Measurements from ENCODE around the gene LMF2. TPM values are rescaled to one million over a fixed set of nuclear protein-coding genes. Genes with fewer than 3 reads are reported as not detected.

LMF2 gene
- total and polyA plus RNA-seq, 7 experiments from 2014 or later: 15.0 to 133 (median 114) TPM

DNA sequence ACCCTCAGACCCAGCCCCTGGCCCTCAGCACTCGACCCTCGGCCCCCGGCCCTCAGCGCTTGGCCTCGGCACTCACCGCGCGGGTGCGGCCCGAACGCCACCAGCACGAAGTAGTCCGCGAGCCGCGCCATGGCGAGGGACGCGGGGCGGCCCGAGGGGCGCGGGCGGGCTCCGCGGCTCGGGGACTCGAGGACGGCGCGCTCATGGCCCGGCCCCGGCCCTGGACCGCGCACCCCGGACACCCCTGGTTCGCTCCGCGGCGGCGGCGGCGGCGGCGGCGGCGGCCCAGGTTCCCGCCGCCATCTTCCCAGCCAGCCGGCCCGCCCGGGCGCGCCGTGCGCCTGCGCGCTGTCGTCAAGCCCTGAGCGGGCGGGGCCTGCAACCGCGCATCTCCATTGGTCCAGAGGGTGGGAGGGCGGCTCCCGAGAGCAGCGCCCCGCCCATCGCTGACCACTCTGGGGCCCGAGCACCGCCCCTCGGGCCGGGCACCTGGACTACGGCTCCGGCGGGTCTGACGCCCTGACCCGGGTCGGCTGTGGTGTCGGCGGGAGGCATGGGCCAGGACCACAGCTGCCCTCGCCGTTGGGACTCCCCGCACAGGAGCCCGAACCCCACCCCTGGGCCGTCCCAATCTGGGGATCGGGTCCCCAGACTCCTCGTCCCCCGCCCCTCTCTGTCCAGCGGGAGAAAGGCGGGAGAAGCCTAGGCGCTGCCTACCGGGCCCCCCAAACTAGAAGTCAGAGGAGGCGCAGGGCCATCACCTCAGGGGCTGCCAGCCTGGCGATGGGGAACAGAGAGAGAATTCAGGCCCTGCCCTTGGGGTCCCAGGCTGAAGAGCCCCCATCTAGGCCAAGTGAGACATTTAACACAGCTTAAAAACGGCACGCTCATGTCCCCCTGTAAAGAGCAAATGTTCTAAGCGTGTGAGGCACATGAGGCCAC lies 32.5 kb downstream of the LMF2 start, which contains the start of gene SBF1:
TSS of gene SBF1 (minus strand) at position 326 of the 942 bp plus-strand sequence. CDS start at position 131, 195 bp downstream.
- no peaks in the 10 kb centered on the region for H3K27me3 ChIP-seq (ENCODE audit: control insufficient read depth in 2 of 2, insufficient read depth in 2 of 2, low read length in 2 of 2)
- peak within 1 kb of the TSS; percentile 90 for H3K27ac ChIP-seq (ENCODE audit: low read depth, low read length)
- ChIA-PET CTCF (interaction anchor here (0.6 to 0.7 kb wide), 2 partner anchors 31 to 146 kb away, joined by 3 read pairs; no protein-coding TSS in a partner anchor), POLR2A (interaction anchor here (1.3 kb wide), 1 partner anchor 51 kb away, joined by 4 read pairs; the partner anchor contains the start of gene SCO2)
- DNase-seq (peak; percentile 75 to 94 (median 85)), ATAC-seq (peak; percentile 89)
- peak within 1 kb of the TSS; percentile 93 to 100 (median 96) for H3K4me3 Mint-ChIP-seq
- peak within 1 kb of the TSS; percentile 91 to 97 (median 93) for H3K27ac Mint-ChIP-seq
- H3K36me3 ChIP-seq (ENCODE audit: control insufficient read depth in 2 of 3, insufficient read depth in 3 of 3, low read length in 3 of 3): peaks cover 0 to 3% (median 0%) of the 10 kb centered on the region in 3 experiments
- intact Hi-C loops (cut with micrococcal nuclease): loop anchor here (1.0 to 10.0 kb wide), 6 partner anchors 32 to 200 kb away; partner anchors contain the start of genes CHKB (in 1 of the 2), LMF2 (in 1 of the 2), MAPK11 (in 1 of the 2) and PPP6R2 (in 1 of the 2)
- peaks cover 29 to 56% (median 46%) of the 10 kb centered on the region in 7 donors for H3K4me1 Mint-ChIP-seq
- H3K36me3 Mint-ChIP-seq: peaks cover 0 to 10% (median 3%) of the 10 kb centered on the region in 5 donors
- H3K9me3 Mint-ChIP-seq: no peaks in the 10 kb centered on the region
- peak within 1 kb of the TSS; percentile 72 for H3K4me3 ChIP-seq (ENCODE audit: low read length)
- H3K4me1 ChIP-seq (ENCODE audit: control insufficient read depth in 2 of 2, insufficient read depth in 2 of 2, low read length in 2 of 2): peaks cover 39 to 42% of the 10 kb centered on the region in 2 donors
- H3K9me3 ChIP-seq (ENCODE audit: control insufficient read depth in 2 of 3, low read length in 3 of 3): no peaks in the 10 kb centered on the region
- H3K27me3 Mint-ChIP-seq: peaks cover 0 to 20% (median 0%) of the 10 kb centered on the region in 5 donors

DNA sequence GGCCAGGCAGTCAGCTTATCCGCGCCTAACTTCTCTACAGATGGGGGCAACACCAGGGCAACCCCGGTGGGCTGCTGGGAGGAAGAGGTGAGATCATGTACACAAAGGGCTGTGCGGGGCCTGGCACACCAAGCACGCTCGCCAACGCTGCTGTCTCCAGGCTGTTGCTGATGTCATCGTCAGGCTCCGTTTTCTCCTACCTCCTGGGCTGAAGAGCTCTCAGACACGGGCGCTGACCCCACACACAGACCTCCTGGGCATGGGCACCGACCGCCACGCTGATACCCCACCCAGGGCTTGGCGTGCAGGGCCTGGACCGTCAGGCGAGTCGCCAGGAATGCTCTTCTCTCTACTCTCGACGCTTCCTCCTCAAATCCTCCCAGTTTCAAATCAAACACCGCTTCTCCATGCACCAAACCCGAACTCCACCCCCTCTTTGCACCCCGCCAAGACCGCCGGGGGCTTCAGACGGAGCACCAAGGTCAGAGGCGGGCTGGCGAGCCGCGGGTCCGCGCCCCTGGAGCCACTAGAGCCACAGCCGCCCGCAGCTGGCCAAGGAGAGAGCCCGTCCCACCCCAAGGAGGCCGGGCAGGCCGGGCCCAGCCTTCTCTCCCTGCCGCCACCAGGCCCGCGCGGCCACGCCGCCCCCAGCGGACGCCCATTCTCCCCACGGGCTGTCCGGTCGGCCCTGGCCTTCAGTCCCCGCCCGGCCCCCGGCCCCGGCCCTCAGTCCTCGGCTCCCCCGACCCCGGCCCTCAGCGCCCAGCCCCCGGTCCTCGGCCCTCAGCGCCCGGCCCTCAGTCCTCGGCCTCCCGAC lies 33.4 kb downstream of the LMF2 start:
- intact Hi-C loops (cut with micrococcal nuclease): loop anchor here in 1 of 2 donors (1.0 to 10.0 kb wide), 4 partner anchors 53 to 199 kb away; partner anchors contain the start of genes MAPK11, PPP6R2 and SCO2
- Mint-ChIP-seq H3K4me1 (peaks cover 33 to 62% (median 55%) of the 10 kb centered on the region in 7 donors), H3K36me3 (peaks cover 0 to 10% (median 3%) of the 10 kb centered on the region in 5 donors)

DNA sequence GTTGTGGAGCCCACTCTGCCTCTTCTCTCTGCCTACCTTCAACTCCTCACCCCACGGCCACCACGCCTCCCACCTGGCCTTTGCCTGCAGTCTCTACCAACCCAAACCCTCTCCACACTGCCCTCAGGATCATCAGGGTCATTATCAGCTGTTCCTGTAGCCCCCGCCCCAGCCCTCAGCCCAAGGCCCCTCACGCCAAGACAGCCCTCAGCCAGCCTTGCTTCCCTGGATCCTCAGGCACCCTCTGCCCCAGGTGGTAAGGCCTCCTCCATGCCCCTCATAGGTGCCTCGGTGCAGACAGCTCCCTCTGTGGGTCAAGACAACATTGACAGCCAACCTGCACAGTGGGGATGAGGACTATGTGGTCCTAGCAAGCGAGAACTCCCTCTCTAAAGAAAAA lies 34.4 kb downstream of the LMF2 start:
- intact Hi-C loops (cut with micrococcal nuclease): loop anchor here in 1 of 2 donors (1.0 to 10.0 kb wide), 4 partner anchors 54 to 198 kb away; partner anchors contain the start of genes MAPK11, PPP6R2 and SCO2
- peak overlapping the region; percentile 93 to 100 (median 96) for H3K4me3 Mint-ChIP-seq
- Histone ChIP-seq H3K9me3 (ENCODE audit: control insufficient read depth in 2 of 3, low read length in 3 of 3) (no peaks in the 10 kb centered on the region), H3K36me3 (ENCODE audit: control insufficient read depth in 2 of 3, insufficient read depth in 3 of 3, low read length in 3 of 3) (peaks cover 0 to 12% (median 0%) of the 10 kb centered on the region in 3 experiments), H3K4me3 (ENCODE audit: low read length) (peak overlapping the region; percentile 72), H3K27me3 (ENCODE audit: control insufficient read depth in 2 of 2, insufficient read depth in 2 of 2, low read length in 2 of 2) (no peaks in the 10 kb centered on the region), H3K4me1 (ENCODE audit: control insufficient read depth in 2 of 2, insufficient read depth in 2 of 2, low read length in 2 of 2) (peaks cover 53 to 58% of the 10 kb centered on the region in 2 donors), H3K27ac (ENCODE audit: low read depth, low read length) (peak overlapping the region; percentile 90)
- ATAC-seq: no peak
- H3K27me3 Mint-ChIP-seq: peaks cover 0 to 4% (median 0%) of the 10 kb centered on the region in 5 donors
- ChIA-PET CTCF (interaction anchor here (0.6 to 1.3 kb wide), 4 partner anchors 10 to 222 kb away, joined by 3 to 5 read pairs (median 4); partner anchors contain the start of genes HDAC10 and SCO2), POLR2A (interaction anchor here (0.8 to 3.0 kb wide), 11 partner anchors 10 to 148 kb away, joined by 3 to 15 read pairs (median 4); partner anchors contain the start of genes LMF2, NCAPH2, SCO2 and SYCE3)
- H3K27ac Mint-ChIP-seq: peak overlapping the region; percentile 91 to 97 (median 93)
- DNase-seq: peak in 6 of 9 donors; percentile 41 to 51 (median 45)
- H3K4me1 Mint-ChIP-seq: peaks cover 39 to 71% (median 62%) of the 10 kb centered on the region in 7 donors
- no peaks in the 10 kb centered on the region for H3K9me3 Mint-ChIP-seq
- peaks cover 0 to 10% (median 3%) of the 10 kb centered on the region in 5 donors for H3K36me3 Mint-ChIP-seq

More for the DNA sequence above, 33.4 kb downstream of the LMF2 start:
- peaks cover 0 to 11% (median 0%) of the 10 kb centered on the region in 5 donors for H3K27me3 Mint-ChIP-seq
- ATAC-seq (no peak), DNase-seq (peak in 2 of 9 donors; percentile 21 to 53)
- H3K27ac Mint-ChIP-seq: peak overlapping the region; percentile 91 to 97 (median 93)
- Histone ChIP-seq H3K4me1 (ENCODE audit: control insufficient read depth in 2 of 2, insufficient read depth in 2 of 2, low read length in 2 of 2) (peaks cover 46 to 48% of the 10 kb centered on the region in 2 donors), H3K9me3 (ENCODE audit: control insufficient read depth in 2 of 3, low read length in 3 of 3) (no peaks in the 10 kb centered on the region), H3K4me3 (ENCODE audit: low read length) (peak overlapping the region; percentile 72), H3K27me3 (ENCODE audit: control insufficient read depth in 2 of 2, insufficient read depth in 2 of 2, low read length in 2 of 2) (no peaks in the 10 kb centered on the region), H3K27ac (ENCODE audit: low read depth, low read length) (peak overlapping the region; percentile 90), H3K36me3 (ENCODE audit: control insufficient read depth in 2 of 3, insufficient read depth in 3 of 3, low read length in 3 of 3) (peaks cover 0 to 3% (median 0%) of the 10 kb centered on the region in 3 experiments)
- ChIA-PET CTCF (interaction anchor here (0.6 to 1.3 kb wide), 2 partner anchors 9 to 145 kb away, joined by 3 read pairs; no protein-coding TSS in a partner anchor), POLR2A (interaction anchor here (0.5 to 3.0 kb wide), 9 partner anchors 9 to 147 kb away, joined by 3 to 15 read pairs (median 4); partner anchors contain the start of genes LMF2, NCAPH2 and SCO2)
- peak overlapping the region; percentile 93 to 100 (median 96) for H3K4me3 Mint-ChIP-seq
- H3K9me3 Mint-ChIP-seq: no peaks in the 10 kb centered on the region

DNA sequence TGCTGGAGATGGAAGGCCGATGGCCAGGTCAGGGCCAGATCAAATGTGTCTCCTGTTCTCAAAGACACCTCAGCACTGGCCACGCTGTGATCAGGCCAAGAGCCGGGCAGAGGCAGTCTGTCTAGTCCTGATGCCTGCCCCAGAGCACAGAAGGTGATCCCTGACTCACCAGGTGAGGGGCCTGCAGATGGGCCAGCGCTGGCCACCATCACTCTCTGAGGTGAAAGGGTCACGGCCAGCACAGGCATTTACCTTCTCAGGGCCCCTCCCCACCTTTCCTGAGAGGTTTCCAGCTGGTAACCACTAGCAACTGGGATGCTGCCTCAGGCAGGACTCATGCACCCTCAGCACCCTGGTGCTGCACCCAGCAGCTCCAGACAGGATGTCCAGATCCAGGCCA lies 35.5 kb downstream of the LMF2 start:
- peak overlapping the region; percentile 90 for H3K27ac ChIP-seq (ENCODE audit: low read depth, low read length)
- H3K4me1 Mint-ChIP-seq: peaks cover 40 to 72% (median 62%) of the 10 kb centered on the region in 7 donors

DNA sequence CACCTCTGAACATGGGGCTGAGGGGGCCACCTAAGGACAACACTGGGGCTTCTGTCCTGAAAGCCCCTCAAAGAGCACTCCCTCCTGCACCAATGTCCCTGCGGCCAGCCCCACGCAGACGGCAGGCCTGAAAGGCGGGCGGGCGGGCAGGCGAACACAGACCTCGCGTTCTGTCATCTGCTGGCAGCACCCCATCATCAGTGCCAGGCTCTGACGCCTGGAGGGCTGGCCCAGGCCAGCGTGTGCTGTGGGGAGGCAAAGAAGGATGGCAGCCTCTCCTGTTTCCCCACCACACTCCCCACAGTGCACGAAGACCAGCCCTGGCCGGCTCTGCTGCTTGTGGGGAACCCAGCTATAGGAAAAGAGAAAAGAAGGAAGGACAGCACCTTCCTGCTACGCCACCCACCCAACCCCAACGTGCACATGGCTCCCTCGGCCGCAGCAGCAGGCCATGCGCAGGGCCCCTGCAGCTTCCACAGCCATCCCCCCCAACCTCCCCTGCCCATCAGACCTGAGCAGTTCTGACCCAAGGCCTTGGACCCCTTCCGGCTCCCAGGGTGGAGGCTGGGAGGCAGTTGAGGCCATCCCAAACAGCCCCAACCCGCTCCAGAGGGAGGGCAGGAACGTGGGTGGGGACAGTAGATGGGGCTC lies 36.2 kb downstream of the LMF2 start:
- intact Hi-C loops (cut with micrococcal nuclease): loop anchor here (2.0 to 10.0 kb wide), 6 partner anchors 15 to 197 kb away; partner anchors contain the start of genes MAPK11 (in 1 of the 2), PPP6R2 (in 1 of the 2), SCO2 (in 1 of the 2) and SYCE3 (in 1 of the 2)
- Histone ChIP-seq H3K4me3 (ENCODE audit: low read length) (peak overlapping the region; percentile 65), H3K36me3 (ENCODE audit: control insufficient read depth in 2 of 3, insufficient read depth in 3 of 3, low read length in 3 of 3) (peaks cover 0 to 29% (median 4%) of the 10 kb centered on the region in 3 experiments), H3K9me3 (ENCODE audit: control insufficient read depth in 2 of 3, low read length in 3 of 3) (no peaks in the 10 kb centered on the region), H3K4me1 (ENCODE audit: control insufficient read depth in 2 of 2, insufficient read depth in 2 of 2, low read length in 2 of 2) (peaks cover 53 to 60% of the 10 kb centered on the region in 2 donors), H3K27me3 (ENCODE audit: control insufficient read depth in 2 of 2, insufficient read depth in 2 of 2, low read length in 2 of 2) (no peaks in the 10 kb centered on the region), H3K27ac (ENCODE audit: low read depth, low read length) (peak overlapping the region; percentile 90)
- Mint-ChIP-seq H3K4me1 (peaks cover 45 to 73% (median 66%) of the 10 kb centered on the region in 7 donors), H3K36me3 (peaks cover 0 to 15% (median 7%) of the 10 kb centered on the region in 5 donors), H3K9me3 (no peaks in the 10 kb centered on the region), H3K27ac (peak overlapping the region; percentile 88 to 99 (median 93)), H3K27me3 (no peaks in the 10 kb centered on the region), H3K4me3 (peak overlapping the region; percentile 76 to 100 (median 94))
- ChIA-PET POLR2A (interaction anchor here (0.9 to 3.6 kb wide), 11 partner anchors 12 to 150 kb away, joined by 3 to 19 read pairs (median 9); partner anchors contain the start of genes LMF2, NCAPH2 and SCO2), CTCF (interaction anchor here (2.2 to 4.0 kb wide), 2 partner anchors 37 to 54 kb away, joined by 7 to 18 read pairs; partner anchors contain the start of genes LMF2, NCAPH2 and SCO2)
- DNase-seq (no peak), ATAC-seq (no peak)

More for the DNA sequence above, 35.5 kb downstream of the LMF2 start:
- H3K27me3 Mint-ChIP-seq: peaks cover 0 to under 1% (median 0%) of the 10 kb centered on the region in 5 donors
- peaks cover 0 to 11% (median 3%) of the 10 kb centered on the region in 5 donors for H3K36me3 Mint-ChIP-seq
- H3K36me3 ChIP-seq (ENCODE audit: control insufficient read depth in 2 of 3, insufficient read depth in 3 of 3, low read length in 3 of 3): peaks cover 0 to 22% (median 0%) of the 10 kb centered on the region in 3 experiments
- intact Hi-C loops (cut with micrococcal nuclease): loop anchor here (2.0 to 10.0 kb wide), 6 partner anchors 15 to 197 kb away; partner anchors contain the start of genes MAPK11 (in 1 of the 2), PPP6R2 (in 1 of the 2), SCO2 (in 1 of the 2) and SYCE3 (in 1 of the 2)
- H3K27ac Mint-ChIP-seq: peak overlapping the region; percentile 85 to 97 (median 93)
- H3K27me3 ChIP-seq (ENCODE audit: control insufficient read depth in 2 of 2, insufficient read depth in 2 of 2, low read length in 2 of 2): no peaks in the 10 kb centered on the region
- no peak for ATAC-seq
- H3K9me3 ChIP-seq (ENCODE audit: control insufficient read depth in 2 of 3, low read length in 3 of 3): no peaks in the 10 kb centered on the region
- CTCF ChIA-PET: interaction anchor here (1.3 to 4.0 kb wide), 2 partner anchors 53 to 221 kb away, joined by 4 to 18 read pairs; partner anchors contain the start of genes HDAC10 and SCO2
- peaks cover 53 to 60% of the 10 kb centered on the region in 2 donors for H3K4me1 ChIP-seq (ENCODE audit: control insufficient read depth in 2 of 2, insufficient read depth in 2 of 2, low read length in 2 of 2)
- H3K9me3 Mint-ChIP-seq: no peaks in the 10 kb centered on the region
- peak overlapping the region; percentile 65 to 100 (median 94) for H3K4me3 Mint-ChIP-seq
- DNase-seq: no peak
- H3K4me3 ChIP-seq (ENCODE audit: low read length): peak overlapping the region; percentile 11
- POLR2A ChIA-PET: interaction anchor here (1.0 to 3.0 kb wide), 5 partner anchors 26 to 150 kb away, joined by 4 to 15 read pairs (median 10); partner anchors contain the start of genes LMF2, NCAPH2 and SCO2

Measured in naive thymus-derived CD4-positive, alpha-beta T cell (primary cell).